ENCODE results near the gene NSG1.
"Not testable (repeated sequence)": the region's sequence is repeated elsewhere in the genome, so short reads cannot be mapped to it uniquely, and the experiment has no call there.

NSG1 gene

GRCh38 chr4:4417886-4418285 lies 31.0 kb downstream of the NSG1 start:
- DNase-seq, result no peak

- DNase-seq, result no peak
Measured at GRCh38 chr4:4418676-4419390, 31.9 kb downstream of the NSG1 start.

- DNase-seq, result no peak
Measured at GRCh38 chr4:4419896-4420295, 33.0 kb downstream of the NSG1 start.

- no peak for DNase-seq
Measured at GRCh38 chr4:4420421-4420820, 33.5 kb downstream of the NSG1 start.

GRCh38 chr4:4421356-4421755 lies 34.5 kb downstream of the NSG1 start:
- DNase-seq, result no peak

- DNase-seq, result not testable (repeated sequence)
Measured at GRCh38 chr4:4422117-4422516, 35.2 kb downstream of the NSG1 start.

- DNase-seq, result no peak
Measured at GRCh38 chr4:4422856-4423499, 36.1 kb downstream of the NSG1 start.

GRCh38 chr4:4423706-4424498 lies 37.0 kb downstream of the NSG1 start:
- DNase-seq, result peak; percentile 15

GRCh38 chr4:4424499-4425115 lies 37.7 kb downstream of the NSG1 start:
- peak; percentile 6 for DNase-seq

GRCh38 chr4:4425119-4425690 lies 38.3 kb downstream of the NSG1 start:
- no peak for DNase-seq

- DNase-seq, result no peak
Measured at GRCh38 chr4:4425696-4426095, 38.8 kb downstream of the NSG1 start.

GRCh38 chr4:4426511-4427120 lies 39.7 kb downstream of the NSG1 start:
- DNase-seq, result peak; percentile 2

GRCh38 chr4:4427121-4427870 lies 40.4 kb downstream of the NSG1 start:
- DNase-seq, result peak; percentile 12

GRCh38 chr4:4427886-4428285 lies 41.0 kb downstream of the NSG1 start:
- peak; percentile 10 for DNase-seq

GRCh38 chr4:4428966-4429875 lies 42.3 kb downstream of the NSG1 start:
- DNase-seq, result peak; percentile 5

- DNase-seq, result peak; percentile 66
Measured at GRCh38 chr4:4430492-4431195, 43.7 kb downstream of the NSG1 start.

GRCh38 chr4:4432341-4433125 lies 45.6 kb downstream of the NSG1 start:
- DNase-seq, result no peak

GRCh38 chr4:4433941-4434340 lies 47.0 kb downstream of the NSG1 start:
- DNase-seq, result no peak

GRCh38 chr4:4436244-4436823 lies 49.4 kb downstream of the NSG1 start:
- no peak for DNase-seq

Data from stimulated activated CD8-positive, alpha-beta memory T cell treated with anti-CD3 and anti-CD28 coated beads, Interleukin-4, amount 100 ng/mL, for 48 hours (primary cell).